Measurements from ENCODE around the gene TPM1. TPM values are rescaled to one million over a fixed set of nuclear protein-coding genes. Genes with fewer than 3 reads are reported as not detected.

TPM1 gene
- total RNA-seq, 1 experiment from 2014 or later, result 174 TPM

- TF ChIP-seq EZH2 (IDR thresholded peaks at IDR 0.05; ENCODE audit: low read depth) (no peak), CTCF (conservative IDR thresholded peaks at IDR 0.05) (no peak)
- ChIA-PET CTCF (no interaction called here), POLR2A (ENCODE audit: unreplicated experiment) (interaction anchor here (0.6 kb wide), 1 partner anchor 47 kb away, joined by 3 read pairs; no protein-coding TSS in a partner anchor)
- no peaks in the 10 kb centered on the region for H3K27me3 ChIP-seq (ENCODE audit: insufficient read depth, low read depth)
- no peaks in the 10 kb centered on the region for H4K20me1 ChIP-seq (ENCODE audit: insufficient read depth)
- no peaks in the 10 kb centered on the region for H3K9me3 ChIP-seq (ENCODE audit: insufficient read depth, low read depth)
- intact Hi-C loops (cut with micrococcal nuclease; ENCODE audit: unreplicated experiment), result no loop called here
- no peaks in the 10 kb centered on the region for H3K36me3 ChIP-seq (ENCODE audit: low read depth)
- BruUV-seq (replicated peaks), result no TSS peak
- H3K4me2 ChIP-seq, result no peak overlapping the region
- H3F3A ChIP-seq (ENCODE audit: insufficient read depth, low read depth), result peaks cover 17% of the 10 kb centered on the region; the same call in 1 of the 2 replicates
- no peaks in the 10 kb centered on the region for H3K79me2 ChIP-seq (ENCODE audit: low read depth)
- H3K4me1 ChIP-seq (replicated peaks; ENCODE audit: insufficient read depth), result peaks cover 48% of the 10 kb centered on the region
- no peak overlapping the region for H3K27ac ChIP-seq
- no peaks in the 10 kb centered on the region for H3K9me2 ChIP-seq (ENCODE audit: insufficient read depth)
- H3K4me3 ChIP-seq, result no peak overlapping the region
- DNase-seq, result no peak
- H2AFZ ChIP-seq, result no peak overlapping the region
These were observed 41.8 kb upstream of the TPM1 start for GRCh38 chr15:63000706-63001105.

- no peaks in the 10 kb centered on the region for H4K20me1 ChIP-seq (ENCODE audit: insufficient read depth)
- POLR2A ChIA-PET (ENCODE audit: unreplicated experiment), result no interaction called here
- no peaks in the 10 kb centered on the region for H3K36me3 ChIP-seq (ENCODE audit: low read depth)
- TF ChIP-seq CTCF (conservative IDR thresholded peaks at IDR 0.05), result no peak
- no peak for TF ChIP-seq EZH2 (IDR thresholded peaks at IDR 0.05; ENCODE audit: low read depth)
- H3K79me2 ChIP-seq (ENCODE audit: low read depth), result no peaks in the 10 kb centered on the region
- BruUV-seq (replicated peaks), result no TSS peak
- intact Hi-C loops (cut with micrococcal nuclease; ENCODE audit: unreplicated experiment), result no loop called here
- H3K9me3 ChIP-seq (ENCODE audit: insufficient read depth, low read depth), result no peaks in the 10 kb centered on the region
- CTCF ChIA-PET, result no interaction called here
- peaks cover 2% of the 10 kb centered on the region; the same call in 1 of the 2 replicates for H3F3A ChIP-seq (ENCODE audit: insufficient read depth, low read depth)
- no peak overlapping the region for H3K27ac ChIP-seq
- H3K9me2 ChIP-seq (ENCODE audit: insufficient read depth), result no peaks in the 10 kb centered on the region
- H2AFZ ChIP-seq, result no peak overlapping the region
- H3K4me3 ChIP-seq, result no peak overlapping the region
- H3K4me2 ChIP-seq, result no peak overlapping the region
- DNase-seq, result no peak
- no peaks in the 10 kb centered on the region for H3K27me3 ChIP-seq (ENCODE audit: insufficient read depth, low read depth)
- peaks cover 26% of the 10 kb centered on the region for H3K4me1 ChIP-seq (replicated peaks; ENCODE audit: insufficient read depth)
These were observed 38.3 kb upstream of the TPM1 start for GRCh38 chr15:63004211-63004610.

GRCh38 chr15:63006032-63006878 is 36.3 kb upstream of the TPM1 start:
- TF ChIP-seq EZH2 (IDR thresholded peaks at IDR 0.05; ENCODE audit: low read depth) (no peak), CTCF (conservative IDR thresholded peaks at IDR 0.05) (no peak)
- Histone ChIP-seq H3K9me3 (ENCODE audit: insufficient read depth, low read depth) (no peaks in the 10 kb centered on the region), H3K79me2 (ENCODE audit: low read depth) (no peaks in the 10 kb centered on the region), H2AFZ (no peak overlapping the region), H4K20me1 (ENCODE audit: insufficient read depth) (no peaks in the 10 kb centered on the region), H3K4me2 (no peak overlapping the region), H3K9me2 (ENCODE audit: insufficient read depth) (no peaks in the 10 kb centered on the region), H3K27me3 (ENCODE audit: insufficient read depth, low read depth) (no peaks in the 10 kb centered on the region), H3K36me3 (ENCODE audit: low read depth) (no peaks in the 10 kb centered on the region), H3K27ac (no peak overlapping the region), H3K4me1 (replicated peaks; ENCODE audit: insufficient read depth) (peaks cover 13% of the 10 kb centered on the region), H3K4me3 (no peak overlapping the region), H3F3A (ENCODE audit: insufficient read depth, low read depth) (no peaks in the 10 kb centered on the region)
- no TSS peak for BruUV-seq (replicated peaks)
- intact Hi-C loops (cut with micrococcal nuclease; ENCODE audit: unreplicated experiment), result no loop called here
- no peak for DNase-seq
- ChIA-PET POLR2A (ENCODE audit: unreplicated experiment) (no interaction called here), CTCF (no interaction called here)

All from PC-9 (cell line).